LNCAP (cell line): ENCODE data around the gene RAB44.

Source experiments
- CTCF ChIP-seq: fragments of 450-650 bp; IDR thresholded peaks from 2 replicates; pipeline ENCODE4 v1.5.1; 2017; ENCODE audit warnings: mild to moderate bottlenecking

The RAB44 gene

GRCh38 chr6:36757206-36757605, 59.6 kb downstream of the RAB44 start:
- TF ChIP-seq CTCF = no peak

- TF ChIP-seq CTCF = no peak
Measured at GRCh38 chr6:36757943-36758508, 60.4 kb downstream of the RAB44 start.

- TF ChIP-seq CTCF = no peak
Measured at GRCh38 chr6:36758516-36759147, 61.0 kb downstream of the RAB44 start.

- TF ChIP-seq CTCF = peak; percentile 90
Measured at GRCh38 chr6:36759148-36759759, 61.6 kb downstream of the RAB44 start.

GRCh38 chr6:36760685-36761435, 63.2 kb downstream of the RAB44 start:
- no peak for TF ChIP-seq CTCF

- TF ChIP-seq CTCF = no peak
Measured at GRCh38 chr6:36762123-36762522, 64.5 kb downstream of the RAB44 start.

- no peak for TF ChIP-seq CTCF
Measured at GRCh38 chr6:36765190-36765589, 67.6 kb downstream of the RAB44 start.
